ENCODE measurements around the gene ZNF322. TPM values are rescaled to one million over a fixed set of nuclear protein-coding genes. Genes with fewer than 3 reads are reported as not detected.

The ZNF322 gene
- 11.6 and 16.0 TPM in 2 replicates for total RNA-seq

GRCh38 chr6:26659042-26659999 lies at the start of gene ZNF322:
ZNF322 (minus strand) TSS chr6:26659746; CDS start chr6:26638553, 21,193 bp downstream.

GRCh38 chr6:26596579-26597388 lies 62.8 kb downstream of the ZNF322 start, which contains the start of gene ABT1:
ABT1 (plus strand) TSS chr6:26596953; CDS start chr6:26596983, 30 bp downstream.

Other genes starting within 250 kb of the ZNF322 start
- 18.0 and 27.1 TPM in 2 replicates for gene BTN3A3, start 219.2 kb downstream of the ZNF322 start, total RNA-seq
- 30.8 and 39.0 TPM in 2 replicates for gene BTN2A1, start 201.8 kb downstream of the ZNF322 start, total RNA-seq
- gene BTN1A1, start 159.4 kb downstream of the ZNF322 start, total RNA-seq: not detected in 2 replicates
- 47.7 and 59.0 TPM in 2 replicates for gene HMGN4, start 121.4 kb downstream of the ZNF322 start, total RNA-seq
- 14.9 and 24.5 TPM in 2 replicates for gene ABT1, start 62.8 kb downstream of the ZNF322 start, total RNA-seq

All from placental pericyte (primary cell).